ENCODE results near the gene TRPM1.

TRPM1 gene

DNA sequence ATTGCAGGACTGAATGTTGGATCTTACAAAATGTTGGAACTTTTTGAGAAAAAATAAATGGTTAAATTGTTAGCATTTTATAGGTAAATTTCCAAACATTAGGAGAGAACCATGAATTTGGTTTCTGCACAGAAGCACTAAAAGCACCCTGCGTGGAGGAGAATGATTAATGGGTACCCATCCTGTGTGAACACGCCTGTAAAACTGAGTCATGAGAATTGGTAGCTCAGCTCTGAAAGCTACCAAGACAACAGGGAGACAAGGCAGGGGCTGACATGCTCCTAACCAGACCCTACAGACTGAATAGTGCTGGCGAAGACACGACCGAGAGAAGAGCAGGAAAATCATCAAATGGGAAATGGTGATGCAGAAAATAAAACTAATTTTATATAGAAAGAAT, 77.7 kb downstream of the TRPM1 start:
- Histone ChIP-seq H3K4me3 (replicated peaks; ENCODE audit: low read depth, low read length) (no peak overlapping the region), H3K36me3 (ENCODE audit: control insufficient read depth, insufficient read depth, low read length) (no peaks in the 10 kb centered on the region), H3K27me3 (replicated peaks; ENCODE audit: control insufficient read depth, insufficient read depth, low read length) (no peaks in the 10 kb centered on the region)
- TF ChIP-seq, protein P1, sequence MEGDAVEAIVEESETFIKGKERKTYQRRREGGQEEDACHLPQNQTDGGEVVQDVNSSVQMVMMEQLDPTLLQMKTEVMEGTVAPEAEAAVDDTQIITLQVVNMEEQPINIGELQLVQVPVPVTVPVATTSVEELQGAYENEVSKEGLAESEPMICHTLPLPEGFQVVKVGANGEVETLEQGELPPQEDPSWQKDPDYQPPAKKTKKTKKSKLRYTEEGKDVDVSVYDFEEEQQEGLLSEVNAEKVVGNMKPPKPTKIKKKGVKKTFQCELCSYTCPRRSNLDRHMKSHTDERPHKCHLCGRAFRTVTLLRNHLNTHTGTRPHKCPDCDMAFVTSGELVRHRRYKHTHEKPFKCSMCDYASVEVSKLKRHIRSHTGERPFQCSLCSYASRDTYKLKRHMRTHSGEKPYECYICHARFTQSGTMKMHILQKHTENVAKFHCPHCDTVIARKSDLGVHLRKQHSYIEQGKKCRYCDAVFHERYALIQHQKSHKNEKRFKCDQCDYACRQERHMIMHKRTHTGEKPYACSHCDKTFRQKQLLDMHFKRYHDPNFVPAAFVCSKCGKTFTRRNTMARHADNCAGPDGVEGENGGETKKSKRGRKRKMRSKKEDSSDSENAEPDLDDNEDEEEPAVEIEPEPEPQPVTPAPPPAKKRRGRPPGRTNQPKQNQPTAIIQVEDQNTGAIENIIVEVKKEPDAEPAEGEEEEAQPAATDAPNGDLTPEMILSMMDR (IDR thresholded peaks at IDR 0.05; ENCODE audit: insufficient read depth, low read length, poor library complexity, severe bottlenecking) = no peak
- DNase-seq (ENCODE audit: extremely low read depth, insufficient read length) = no peak

DNA sequence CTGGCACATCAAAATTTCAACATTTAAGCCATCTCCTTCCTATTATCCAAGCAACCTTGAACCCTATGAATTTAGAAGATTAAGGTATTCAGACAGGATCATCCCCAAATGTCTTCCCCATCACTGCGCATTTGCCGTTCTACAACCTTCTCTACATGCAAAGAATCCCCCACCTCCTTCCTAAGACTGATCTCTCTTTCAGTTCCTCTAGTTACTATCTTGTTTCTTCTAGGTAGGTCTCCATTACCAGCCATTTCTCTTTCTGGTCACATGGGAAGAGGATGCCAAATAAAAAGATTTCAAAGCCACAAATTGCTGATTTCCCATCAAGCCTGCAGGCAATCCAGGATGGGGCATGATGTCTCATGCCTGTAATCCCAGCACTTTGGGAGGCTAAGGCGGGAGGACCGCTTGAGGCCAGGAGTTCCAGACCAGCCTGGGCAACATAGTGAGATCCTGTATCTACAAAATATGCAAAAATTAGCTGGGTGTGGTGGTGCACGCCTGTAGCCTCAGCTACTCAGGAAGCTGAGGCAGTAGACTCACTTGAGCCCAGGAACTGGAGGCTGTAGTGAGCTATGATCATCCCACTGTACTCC, 80.4 kb downstream of the TRPM1 start:
- no peak for DNase-seq (ENCODE audit: extremely low read depth, insufficient read length)
- no peaks in the 10 kb centered on the region for H3K27me3 ChIP-seq (replicated peaks; ENCODE audit: control insufficient read depth, insufficient read depth, low read length)
- no peak overlapping the region for H3K4me3 ChIP-seq (replicated peaks; ENCODE audit: low read depth, low read length)
- TF ChIP-seq, protein P1 (IDR thresholded peaks at IDR 0.05; ENCODE audit: insufficient read depth, low read length, poor library complexity, severe bottlenecking) = no peak
- no peaks in the 10 kb centered on the region for H3K36me3 ChIP-seq (ENCODE audit: control insufficient read depth, insufficient read depth, low read length)

DNA sequence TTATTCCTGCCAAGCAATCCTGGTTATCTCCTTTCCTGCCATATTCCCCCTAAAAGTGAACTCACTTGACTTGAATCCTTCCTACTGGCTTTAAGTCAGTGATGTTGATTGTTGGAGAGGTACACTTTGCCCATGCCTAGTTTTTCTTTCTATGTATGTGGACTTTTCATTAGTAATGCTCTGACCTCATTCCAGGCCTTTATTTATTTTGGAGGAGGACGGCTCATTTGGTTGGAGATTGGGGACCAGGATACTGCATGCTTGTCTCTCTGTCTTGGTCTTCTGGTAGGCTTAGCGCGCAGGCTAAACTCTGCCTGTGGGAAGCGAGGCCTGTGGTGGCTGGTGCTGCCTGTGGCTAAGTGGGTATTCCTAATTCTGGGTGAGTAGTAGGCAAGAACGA, 81.0 kb downstream of the TRPM1 start:
- DNase-seq (ENCODE audit: extremely low read depth, insufficient read length) = no peak
- no peak overlapping the region for H3K4me3 ChIP-seq (replicated peaks; ENCODE audit: low read depth, low read length)
- H3K36me3 ChIP-seq (ENCODE audit: control insufficient read depth, insufficient read depth, low read length) = no peaks in the 10 kb centered on the region
- H3K27me3 ChIP-seq (replicated peaks; ENCODE audit: control insufficient read depth, insufficient read depth, low read length) = no peaks in the 10 kb centered on the region
- TF ChIP-seq, protein P1 (IDR thresholded peaks at IDR 0.05; ENCODE audit: insufficient read depth, low read length, poor library complexity, severe bottlenecking) = no peak

DNA sequence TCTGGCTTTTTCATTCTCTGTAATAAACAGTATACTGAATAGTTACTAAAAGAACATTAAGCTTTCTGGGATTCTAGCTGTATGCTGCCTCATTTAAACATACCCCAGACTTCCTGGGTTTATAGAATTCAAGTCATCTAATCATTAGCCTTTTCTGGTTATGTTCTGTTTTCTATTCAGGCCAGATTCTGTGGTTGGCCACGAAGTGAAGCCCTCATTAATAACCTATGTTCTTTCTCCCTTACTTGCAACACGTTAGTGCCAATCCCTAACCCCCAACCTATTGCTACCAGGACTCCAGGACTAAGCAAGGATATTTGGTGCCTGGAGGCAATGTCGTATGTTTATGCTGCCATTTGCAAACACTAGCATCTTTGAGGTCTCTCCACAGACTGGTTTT, 81.5 kb downstream of the TRPM1 start:
- DNase-seq (ENCODE audit: extremely low read depth, insufficient read length) = no peak
- TF ChIP-seq, protein P1 (IDR thresholded peaks at IDR 0.05; ENCODE audit: insufficient read depth, low read length, poor library complexity, severe bottlenecking) = no peak
- no peaks in the 10 kb centered on the region for H3K36me3 ChIP-seq (ENCODE audit: control insufficient read depth, insufficient read depth, low read length)
- H3K27me3 ChIP-seq (replicated peaks; ENCODE audit: control insufficient read depth, insufficient read depth, low read length) = no peaks in the 10 kb centered on the region
- H3K4me3 ChIP-seq (replicated peaks; ENCODE audit: low read depth, low read length) = no peak overlapping the region

DNA sequence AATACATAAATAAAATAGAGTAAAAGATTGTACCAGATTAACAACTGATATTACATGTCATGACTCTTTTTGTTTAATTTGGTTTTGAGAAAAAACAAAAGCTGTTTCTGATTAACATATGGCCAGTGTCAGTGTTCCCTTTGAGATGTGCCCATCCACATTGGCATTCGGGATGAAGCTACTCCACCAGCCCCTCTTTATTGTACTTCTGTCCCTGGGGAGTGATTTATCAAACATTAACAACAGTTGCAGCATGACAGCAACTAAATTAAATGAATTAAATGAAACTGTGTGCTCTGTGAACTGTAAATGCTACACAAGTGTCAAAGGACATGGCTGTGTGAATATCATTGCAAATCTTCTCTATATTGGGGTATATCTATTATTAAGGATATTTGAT, 84.2 kb downstream of the TRPM1 start:
- no peak for DNase-seq (ENCODE audit: extremely low read depth, insufficient read length)
- TF ChIP-seq, protein P1 (IDR thresholded peaks at IDR 0.05; ENCODE audit: insufficient read depth, low read length, poor library complexity, severe bottlenecking) = no peak
- H3K36me3 ChIP-seq (ENCODE audit: control insufficient read depth, insufficient read depth, low read length) = no peaks in the 10 kb centered on the region
- H3K4me3 ChIP-seq (replicated peaks; ENCODE audit: low read depth, low read length) = no peak overlapping the region
- H3K27me3 ChIP-seq (replicated peaks; ENCODE audit: control insufficient read depth, insufficient read depth, low read length) = no peaks in the 10 kb centered on the region

DNA sequence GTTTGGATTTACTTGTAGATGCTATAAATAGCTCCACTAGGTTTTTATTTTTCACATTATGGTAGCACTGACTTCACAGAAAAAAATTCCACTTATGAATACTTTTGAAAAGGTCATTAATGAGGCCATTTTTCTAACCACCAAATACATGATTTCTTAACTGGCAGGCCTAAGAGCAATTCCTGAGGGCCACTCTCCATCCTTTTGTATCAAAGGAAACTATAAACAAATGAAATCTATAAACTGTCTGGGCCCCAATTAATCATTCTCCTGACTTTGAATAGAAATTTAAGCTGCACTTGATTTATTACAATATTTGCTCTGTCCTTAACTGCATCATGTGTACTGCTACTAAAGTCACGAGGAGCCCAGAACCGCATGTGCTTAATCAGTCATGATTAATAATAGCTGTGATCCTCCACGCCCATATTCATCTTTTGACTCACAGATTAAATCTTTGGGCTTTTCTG, 85.0 kb downstream of the TRPM1 start:
- Histone ChIP-seq H3K27me3 (replicated peaks; ENCODE audit: control insufficient read depth, insufficient read depth, low read length) (no peaks in the 10 kb centered on the region), H3K4me3 (replicated peaks; ENCODE audit: low read depth, low read length) (no peak overlapping the region), H3K36me3 (ENCODE audit: control insufficient read depth, insufficient read depth, low read length) (no peaks in the 10 kb centered on the region)
- TF ChIP-seq, protein P1 (IDR thresholded peaks at IDR 0.05; ENCODE audit: insufficient read depth, low read length, poor library complexity, severe bottlenecking) = no peak
- DNase-seq (ENCODE audit: extremely low read depth, insufficient read length) = no peak
